ENCODE data around the gene OR2A7.
"Not testable (repeated sequence)": the region's sequence is repeated elsewhere in the genome, so short reads cannot be mapped to it uniquely, and the experiment has no call there.

- TF ChIP-seq CTCF (IDR thresholded peaks at IDR 0.05; ENCODE audit: control extremely low read depth in 1 of 3, insufficient read depth in 1 of 3, low read depth in 1 of 3, low read length in 3 of 3); POLR2AphosphoS5 (IDR thresholded peaks at IDR 0.05; ENCODE audit: low read depth, low read length); USF2 (IDR thresholded peaks at IDR 0.05; ENCODE audit: low read length); NANOG (IDR thresholded peaks at IDR 0.05; ENCODE audit: insufficient read depth, low read depth, low read length, poor library complexity, severe bottlenecking); HDAC6 (IDR thresholded peaks at IDR 0.05; ENCODE audit: low read depth, low read length); POLR2A (IDR thresholded peaks at IDR 0.05; ENCODE audit: control extremely low read depth in 1 of 2, low read depth in 2 of 2, low read length in 2 of 2); SIX5 (IDR thresholded peaks at IDR 0.05; ENCODE audit: low read depth, low read length); TEAD4 (IDR thresholded peaks at IDR 0.05; ENCODE audit: low read depth, low read length); EZH2 (IDR thresholded peaks at IDR 0.05; ENCODE audit: low read depth, low read length, severe bottlenecking); SRF (IDR thresholded peaks at IDR 0.05; ENCODE audit: low read depth, low read length): not testable (repeated sequence)
Observed at GRCh38 chr7:144302578-144303303, 38.1 kb upstream of the OR2A7 start.

Data from H1 (cell line).